Prostate gland (tissue), 2 donors: ENCODE results near the gene KIF16B. TPM values are rescaled to one million over a fixed set of nuclear protein-coding genes. Genes with fewer than 3 reads are reported as not detected.

Experiments used
- DNase-seq: peaks from one replicate; pipeline ENCODE4 v3.0.0-alpha.2; 2019; ENCODE audit warnings: low spot score
- H3K27ac ChIP-seq, 2 donors: fragments of 200-600 bp; sonication (generic); 2 replicates each; pipeline ENCODE4 v1.5.1; 2017 to 2019
- H3K27me3 ChIP-seq: fragments of 200-600 bp; sonication (generic); replicated peaks from 2 replicates; pipeline ENCODE4 v1.5.1; 2019; ENCODE audit not compliant: insufficient read depth
- H3K36me3 ChIP-seq, 2 donors: fragments of 200-600 bp; sonication (generic); 1 replicate in 1 of 2; 2 replicates in 1 of 2; pipeline versions ENCODE4 v1.5.1 to v1.8.1; 2017 to 2019
- H3K4me1 ChIP-seq: fragments of 200-600 bp; sonication (generic); replicated peaks from 2 replicates; pipeline ENCODE4 v1.5.1; 2019
- H3K4me3 ChIP-seq, 2 donors: fragments of 200-600 bp; sonication (generic); 2 replicates each; pipeline ENCODE4 v1.5.1; 2017 to 2019
- H3K9me3 ChIP-seq: fragments of 200-600 bp; sonication (generic); 2 replicates; pipeline ENCODE4 v1.5.1; 2017
- POLR2A ChIP-seq: fragments of 450-650 bp; IDR thresholded peaks from one replicate; pipeline ENCODE4 v1.6.1; 2016; ENCODE audit warnings: antibody characterized with exemption, mild to moderate bottlenecking
- POLR2AphosphoS5 ChIP-seq: sonication (generic); formaldehyde crosslinking; IDR thresholded peaks from one replicate; pipeline ENCODE4 v1.6.1; 2017; ENCODE audit warnings: antibody characterized with exemption
- WGBS: methylation state at CpG from one replicate; pipeline ENCODE4 v1.1.5; 2018; 5-methylcytosine and 5-hydroxymethylcytosine counted together
- intact Hi-C: fragments of 100-400 bp; cut with DNase I; formaldehyde crosslinking; loops from one replicate; pipeline ENCODE4 v1.14.2; 2022
- total RNA-seq, 2 donors: library from RNA; depleted of rRNA; stranded (reverse); fragments of >200 nt; gene quantifications; one replicate each; pipeline ENCODE4 v1.1.0, GENCODE V29; 2016
- TF ChIP-seq, protein P1 (sequence below), 4 experiments: fragments of 200-600 bp in 2 of 4; fragments of 450-650 bp in 2 of 4; sonication (generic) in 2 of 4; IDR thresholded peaks; 1 replicate in 3 of 4; 2 replicates in 1 of 4; pipeline ENCODE4 v1.5.1; 2016 to 2019; ENCODE audit warnings: antibody characterized with exemption in 4 of 4, mild to moderate bottlenecking in 2 of 4, moderate library complexity in 2 of 4

The KIF16B gene
- total RNA-seq, 2 donors from 2014 or later = 11.5 to 24.4 TPM

GRCh38 chr20:16312998-16313397 is 260.2 kb downstream of the KIF16B start:
- Histone ChIP-seq H3K36me3 (no peaks in the 10 kb centered on the region), H3K4me1 (no peaks in the 10 kb centered on the region), H3K4me3 (no peak overlapping the region), H3K27me3 (no peaks in the 10 kb centered on the region), H3K27ac (no peak overlapping the region), H3K9me3 (no peaks in the 10 kb centered on the region)
- TF ChIP-seq, protein P1, sequence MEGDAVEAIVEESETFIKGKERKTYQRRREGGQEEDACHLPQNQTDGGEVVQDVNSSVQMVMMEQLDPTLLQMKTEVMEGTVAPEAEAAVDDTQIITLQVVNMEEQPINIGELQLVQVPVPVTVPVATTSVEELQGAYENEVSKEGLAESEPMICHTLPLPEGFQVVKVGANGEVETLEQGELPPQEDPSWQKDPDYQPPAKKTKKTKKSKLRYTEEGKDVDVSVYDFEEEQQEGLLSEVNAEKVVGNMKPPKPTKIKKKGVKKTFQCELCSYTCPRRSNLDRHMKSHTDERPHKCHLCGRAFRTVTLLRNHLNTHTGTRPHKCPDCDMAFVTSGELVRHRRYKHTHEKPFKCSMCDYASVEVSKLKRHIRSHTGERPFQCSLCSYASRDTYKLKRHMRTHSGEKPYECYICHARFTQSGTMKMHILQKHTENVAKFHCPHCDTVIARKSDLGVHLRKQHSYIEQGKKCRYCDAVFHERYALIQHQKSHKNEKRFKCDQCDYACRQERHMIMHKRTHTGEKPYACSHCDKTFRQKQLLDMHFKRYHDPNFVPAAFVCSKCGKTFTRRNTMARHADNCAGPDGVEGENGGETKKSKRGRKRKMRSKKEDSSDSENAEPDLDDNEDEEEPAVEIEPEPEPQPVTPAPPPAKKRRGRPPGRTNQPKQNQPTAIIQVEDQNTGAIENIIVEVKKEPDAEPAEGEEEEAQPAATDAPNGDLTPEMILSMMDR (IDR thresholded peaks at IDR 0.05) = no peak
- TF ChIP-seq POLR2AphosphoS5 (no peak), POLR2A (no peak)
- DNase-seq = no peak
- intact Hi-C loops = no loop called here

DNA sequence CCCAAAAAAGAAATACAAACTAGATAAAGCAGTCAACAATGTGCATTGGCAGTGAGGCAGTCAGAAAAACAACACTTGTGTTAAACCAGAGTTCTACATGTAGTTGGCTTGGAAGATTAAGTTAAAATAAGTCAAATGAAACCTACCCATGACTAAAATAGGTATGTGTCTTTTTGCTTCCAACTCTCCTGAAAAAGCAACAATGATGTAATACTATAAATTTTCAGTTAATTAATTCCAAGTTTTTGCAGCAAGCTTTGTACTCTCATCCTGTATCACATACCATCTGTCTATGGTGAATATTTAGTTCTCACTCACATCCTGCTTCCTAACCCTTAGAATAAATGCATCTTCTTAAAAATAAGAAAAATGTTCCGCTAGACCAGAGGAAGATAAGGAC is 261.5 kb downstream of the KIF16B start:
- Histone ChIP-seq H3K27ac (no peak overlapping the region), H3K9me3 (no peaks in the 10 kb centered on the region), H3K4me1 (no peaks in the 10 kb centered on the region), H3K4me3 (no peak overlapping the region), H3K27me3 (no peaks in the 10 kb centered on the region), H3K36me3 (no peaks in the 10 kb centered on the region)
- TF ChIP-seq POLR2A (no peak), POLR2AphosphoS5 (no peak)
- TF ChIP-seq, protein P1 (IDR thresholded peaks at IDR 0.05) = no peak
- WGBS = 85% methylated on average over 1 of the region's 1 CpG
- DNase-seq = no peak
- intact Hi-C loops = no loop called here

GRCh38 chr20:16308754-16309153 is 264.5 kb downstream of the KIF16B start:
- 88% methylated on average over 2 of the region's 2 CpGs for WGBS
- TF ChIP-seq POLR2A (no peak), POLR2AphosphoS5 (no peak)
- TF ChIP-seq, protein P1 (IDR thresholded peaks at IDR 0.05) = no peak
- no peak for DNase-seq
- no peaks in the 10 kb centered on the region for H3K4me1 ChIP-seq
- H3K36me3 ChIP-seq = no peaks in the 10 kb centered on the region
- H3K27ac ChIP-seq = no peak overlapping the region
- no peaks in the 10 kb centered on the region for H3K9me3 ChIP-seq
- no peaks in the 10 kb centered on the region for H3K27me3 ChIP-seq
- no peak overlapping the region for H3K4me3 ChIP-seq
- intact Hi-C loops = no loop called here

- intact Hi-C loops = no loop called here
- H3K27me3 ChIP-seq = no peaks in the 10 kb centered on the region
- DNase-seq = no peak
- H3K36me3 ChIP-seq = no peaks in the 10 kb centered on the region
- no peaks in the 10 kb centered on the region for H3K4me1 ChIP-seq
- H3K27ac ChIP-seq = no peak overlapping the region
- 98% methylated on average over 1 of the region's 1 CpG for WGBS
- no peak overlapping the region for H3K4me3 ChIP-seq
- TF ChIP-seq POLR2AphosphoS5 (no peak), POLR2A (no peak)
- TF ChIP-seq, protein P1 (IDR thresholded peaks at IDR 0.05) = no peak
- no peaks in the 10 kb centered on the region for H3K9me3 ChIP-seq
Measured at GRCh38 chr20:16302818-16303217, 270.4 kb downstream of the KIF16B start.

DNA sequence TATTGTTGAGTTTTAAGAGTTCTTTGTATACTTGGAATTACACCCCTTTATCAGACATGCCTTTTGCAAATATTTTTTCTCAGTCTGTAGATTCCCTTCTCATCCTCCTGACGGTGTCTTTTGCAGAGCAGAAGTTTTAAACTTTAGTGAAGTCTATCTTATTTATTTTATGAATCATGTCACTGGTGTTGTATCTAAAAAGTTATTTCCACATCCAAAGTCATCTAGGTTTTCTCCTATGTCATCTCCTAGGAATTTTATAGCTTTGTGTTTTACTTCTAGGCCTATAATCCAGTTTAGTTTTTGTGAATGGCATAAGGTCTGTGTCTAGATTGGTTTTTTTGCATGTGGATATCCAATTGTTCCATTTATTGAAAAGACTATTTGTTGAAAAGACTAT is 271.3 kb downstream of the KIF16B start:
- H3K4me3 ChIP-seq = no peak overlapping the region
- no peaks in the 10 kb centered on the region for H3K4me1 ChIP-seq
- no peaks in the 10 kb centered on the region for H3K27me3 ChIP-seq
- H3K9me3 ChIP-seq = no peaks in the 10 kb centered on the region
- no peak for DNase-seq
- TF ChIP-seq, protein P1 (IDR thresholded peaks at IDR 0.05) = no peak
- no peak for TF ChIP-seq POLR2A
- no peak for TF ChIP-seq POLR2AphosphoS5
- no peak overlapping the region for H3K27ac ChIP-seq
- 81% methylated on average over 1 of the region's 1 CpG for WGBS
- H3K36me3 ChIP-seq = no peaks in the 10 kb centered on the region
- intact Hi-C loops = no loop called here
